HG03520 (cell line): ENCODE data around the gene DTNB.

Source experiments
- ATAC-seq: cut with Tn5 transposase; IDR thresholded peaks from one replicate; pipeline ENCODE4 v1.9.1; 2021; ENCODE audit warnings: mild to moderate bottlenecking, moderate library complexity; ENCODE audit not compliant: unreplicated experiment

Gene DTNB

DNA sequence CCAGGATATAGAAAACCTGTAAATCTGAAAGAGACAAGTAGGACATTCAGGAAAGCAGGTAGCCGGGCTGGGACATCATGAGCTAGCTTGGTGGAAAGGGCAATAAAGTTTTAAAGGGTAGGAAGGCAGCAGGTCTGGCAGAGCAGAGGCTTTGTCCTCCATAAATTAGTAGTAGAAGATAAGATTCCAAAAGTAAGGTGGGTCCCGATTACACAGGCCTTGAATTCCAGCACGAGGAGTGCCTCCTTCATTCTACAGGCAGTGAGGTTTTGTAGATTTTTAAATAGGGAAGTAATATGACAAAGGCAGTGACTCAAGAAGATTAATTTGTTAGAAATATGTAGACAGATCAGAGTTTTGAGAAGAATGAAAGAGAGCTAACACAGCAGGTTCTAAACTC lies 160.7 kb downstream of the DTNB start:
- ATAC-seq = no peak

DNA sequence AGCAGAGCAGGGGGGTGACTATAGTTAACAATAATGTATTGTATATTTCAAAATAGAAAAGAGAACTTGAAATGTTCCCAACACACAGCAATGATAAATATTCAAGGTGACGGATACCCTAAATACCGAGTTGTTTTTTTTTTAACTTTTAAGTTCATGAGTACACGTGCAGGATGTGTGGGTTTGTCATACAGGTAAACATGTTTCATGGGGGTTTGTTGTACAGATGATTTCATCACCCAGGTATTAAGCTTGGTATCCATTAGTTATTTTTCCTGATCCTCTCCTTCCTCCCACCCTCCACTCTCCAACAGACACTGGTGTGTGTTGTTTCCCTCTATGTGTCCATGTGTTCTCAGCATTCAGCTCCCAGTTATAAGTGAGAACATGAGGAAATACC lies 167.2 kb downstream of the DTNB start:
- ATAC-seq = no peak

- no peak for ATAC-seq
Observed at GRCh38 chr2:25505622-25506021, 167.8 kb downstream of the DTNB start.

- ATAC-seq = no peak
Observed at GRCh38 chr2:25505182-25505581, 168.2 kb downstream of the DTNB start.

DNA sequence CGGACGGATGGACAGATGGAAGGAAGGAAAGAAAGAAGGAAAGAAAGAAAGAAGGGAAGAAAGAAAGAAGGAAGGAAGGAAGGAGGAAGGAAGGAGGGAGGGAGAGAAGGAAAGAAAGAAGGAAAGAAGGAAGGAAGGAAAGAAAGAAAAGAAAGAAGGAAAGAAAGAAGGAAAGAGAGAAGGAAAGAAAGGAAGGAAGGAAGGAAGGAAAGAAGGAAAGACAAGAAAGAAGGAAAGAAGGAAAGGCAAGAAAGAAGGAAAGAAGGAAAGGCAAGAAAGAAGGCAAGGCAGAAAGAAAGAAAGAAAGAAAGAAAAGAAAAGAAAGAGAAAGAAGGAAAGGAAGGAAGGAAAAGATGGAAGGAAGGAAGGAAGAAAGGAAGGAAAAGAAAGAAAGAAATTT lies 169.1 kb downstream of the DTNB start:
- ATAC-seq = no peak

DNA sequence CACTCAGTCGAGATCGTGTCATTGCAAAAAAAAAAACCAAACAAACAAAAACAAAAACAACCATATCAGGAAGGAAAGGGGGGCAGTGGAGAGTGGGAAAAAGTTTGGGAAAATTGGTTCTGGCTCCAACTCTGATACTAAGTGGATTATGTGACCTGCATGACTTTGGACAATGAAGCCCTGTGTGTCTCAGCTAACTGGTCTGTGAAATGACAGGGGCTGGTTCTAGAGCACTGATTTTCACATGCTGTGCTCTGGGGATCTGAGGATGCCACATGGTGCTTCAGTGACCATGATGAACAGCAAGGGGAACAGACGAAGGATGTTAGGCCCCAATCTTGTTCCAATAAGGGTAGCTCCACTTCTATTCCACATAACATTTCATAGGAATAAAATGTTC lies 174.2 kb downstream of the DTNB start:
- no peak for ATAC-seq

- ATAC-seq = no peak
Observed at GRCh38 chr2:25497918-25498407, 175.4 kb downstream of the DTNB start.

DNA sequence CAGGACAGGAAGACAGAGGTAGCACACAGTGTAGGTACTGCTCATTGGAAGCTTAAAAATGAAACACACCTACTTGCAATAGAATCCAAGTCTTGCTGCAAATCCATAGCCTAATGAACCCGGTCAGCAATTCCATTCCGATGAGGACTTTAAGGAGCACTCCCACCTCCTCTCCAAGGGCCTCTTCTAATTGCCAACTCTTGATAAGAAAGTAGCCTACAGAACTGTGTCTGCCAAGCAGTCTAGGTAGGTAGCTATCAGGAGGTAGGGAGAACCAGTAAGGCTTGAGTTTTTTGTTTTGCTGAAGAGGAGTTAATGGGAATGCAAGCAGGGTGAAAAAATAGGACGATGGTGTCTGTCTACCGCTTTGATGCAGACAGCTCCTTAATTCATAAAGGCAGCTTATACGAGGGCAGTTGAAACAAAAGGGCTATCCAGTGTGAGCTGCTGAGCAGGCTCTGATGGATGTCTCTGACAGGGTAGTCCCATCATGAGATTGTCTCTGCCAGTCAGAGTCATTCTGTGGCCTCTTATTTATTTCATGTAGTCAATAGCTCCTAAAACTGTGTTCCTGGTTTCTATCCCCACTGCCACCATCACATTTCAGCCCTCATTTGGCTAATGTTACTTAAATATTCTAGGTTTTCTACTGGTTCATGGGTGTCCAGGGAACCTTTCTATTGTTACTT lies 176.0 kb downstream of the DTNB start:
- no peak for ATAC-seq

DNA sequence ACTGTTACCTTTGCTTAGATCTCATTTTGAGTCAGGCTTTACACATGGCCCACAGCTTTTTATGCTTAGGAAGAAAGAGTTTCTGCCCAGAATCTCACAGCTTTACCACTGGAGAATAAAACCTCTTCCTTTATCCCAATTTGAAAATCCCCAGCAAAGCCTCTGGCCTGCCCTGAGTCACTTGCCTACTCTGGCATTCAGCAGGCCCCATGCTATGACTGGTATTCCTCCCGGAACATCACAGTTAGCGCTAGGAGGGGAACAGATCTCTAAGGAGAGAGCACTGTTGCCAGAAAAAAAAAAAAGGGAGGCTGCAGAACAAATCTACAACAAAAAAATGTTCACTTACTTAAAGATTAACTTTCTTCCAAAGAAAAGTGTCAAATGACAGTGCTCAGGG lies 178.8 kb downstream of the DTNB start:
- ATAC-seq = no peak

- no peak for ATAC-seq
Observed at GRCh38 chr2:25493207-25493606, 180.2 kb downstream of the DTNB start.

DNA sequence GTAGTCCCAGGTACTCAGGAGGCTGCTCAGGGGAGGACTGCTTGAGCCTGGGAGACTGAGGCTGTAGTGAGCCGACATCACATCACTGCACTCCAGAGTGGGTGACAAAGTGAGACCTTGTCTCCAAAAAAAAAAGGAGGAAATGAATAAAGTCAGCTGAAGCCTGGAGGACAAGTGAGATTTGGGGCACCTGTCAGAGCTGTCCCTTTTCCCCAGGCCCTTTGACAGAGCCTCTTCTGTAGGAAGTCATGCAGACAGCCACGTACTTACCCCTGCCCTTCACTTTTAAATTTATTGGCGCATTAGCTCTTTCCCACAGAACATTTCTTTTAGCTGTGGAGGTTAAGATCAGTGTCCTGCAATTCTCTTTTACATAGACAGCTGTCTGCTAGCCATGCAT lies 180.7 kb downstream of the DTNB start:
- ATAC-seq = no peak

DNA sequence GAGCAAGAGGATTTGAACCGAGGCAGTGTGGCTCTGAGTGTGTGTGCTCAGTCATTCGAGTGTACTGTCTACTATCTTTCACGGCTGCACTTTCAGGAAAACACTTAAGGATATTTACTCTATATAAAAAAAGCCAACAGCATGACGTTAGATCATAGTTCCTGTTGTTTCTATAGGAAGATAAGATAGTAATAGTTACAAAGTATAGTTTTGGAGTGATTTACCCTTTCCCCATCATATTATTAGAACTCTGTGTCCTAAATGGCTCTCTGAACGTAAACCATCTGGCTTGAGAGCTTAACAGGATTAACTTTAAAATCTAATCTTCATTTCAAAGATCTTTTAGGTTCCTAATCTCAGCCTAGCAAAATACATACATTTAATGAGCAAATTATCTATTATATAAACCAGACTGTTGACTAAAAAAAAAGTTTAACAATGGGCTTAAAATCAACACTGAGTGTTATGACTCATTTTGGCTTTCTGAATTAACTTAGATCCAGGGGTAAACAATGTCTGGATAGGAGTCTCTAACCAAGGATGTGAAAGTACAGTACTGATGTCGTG lies 181.3 kb downstream of the DTNB start:
- no peak for ATAC-seq

DNA sequence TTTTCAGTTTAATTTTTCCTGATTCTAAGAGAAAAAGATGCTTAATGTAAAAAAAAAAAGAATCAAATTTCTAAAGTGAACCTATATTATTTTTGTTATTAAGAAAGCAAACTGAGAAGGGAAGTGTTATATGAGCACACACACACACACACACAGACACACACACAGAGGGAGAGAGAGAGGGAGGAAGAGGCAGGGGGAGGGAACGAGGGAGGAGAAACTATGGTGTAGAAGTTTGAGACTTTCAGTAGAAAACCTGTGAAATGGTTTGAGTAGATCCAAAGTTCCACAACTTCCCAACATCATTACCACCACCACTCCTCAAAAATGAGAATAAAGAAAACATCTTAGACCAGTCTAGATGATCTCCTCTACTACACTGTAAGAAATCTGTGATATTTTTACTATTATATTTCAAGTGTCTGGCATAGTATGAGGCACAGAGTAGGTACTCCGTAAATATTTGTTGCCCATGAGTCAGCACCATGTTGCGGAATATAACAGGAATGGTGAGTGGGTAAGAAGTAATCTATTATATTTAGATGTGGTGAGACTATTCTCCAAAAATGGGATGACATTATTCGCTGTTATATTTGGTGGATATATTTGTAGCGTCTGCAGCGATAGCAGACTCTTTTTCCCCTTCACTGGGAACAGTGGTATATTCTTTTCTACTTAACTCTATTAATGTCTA lies 182.2 kb downstream of the DTNB start:
- no peak for ATAC-seq

GRCh38 chr2:25490217-25490616 lies 183.2 kb downstream of the DTNB start:
- ATAC-seq = no peak

DNA sequence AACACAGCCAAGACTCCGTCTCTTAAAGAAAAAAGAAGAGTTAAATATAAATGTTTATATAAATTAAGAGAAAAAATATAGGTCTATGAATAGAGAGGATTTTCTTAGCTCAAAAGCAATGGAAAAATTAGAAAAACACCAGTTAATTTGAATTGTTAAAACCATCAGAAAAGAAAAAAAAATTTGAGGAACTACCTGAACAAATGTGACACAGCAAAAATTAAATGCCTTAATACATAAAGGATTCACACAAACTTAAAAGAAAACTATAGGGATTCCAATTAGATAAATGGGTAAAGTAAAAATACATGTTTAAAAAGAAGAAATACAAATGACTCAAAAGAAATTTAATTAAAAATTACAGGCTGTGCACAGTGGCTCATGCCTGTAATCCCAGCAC lies 183.7 kb downstream of the DTNB start:
- ATAC-seq = no peak

DNA sequence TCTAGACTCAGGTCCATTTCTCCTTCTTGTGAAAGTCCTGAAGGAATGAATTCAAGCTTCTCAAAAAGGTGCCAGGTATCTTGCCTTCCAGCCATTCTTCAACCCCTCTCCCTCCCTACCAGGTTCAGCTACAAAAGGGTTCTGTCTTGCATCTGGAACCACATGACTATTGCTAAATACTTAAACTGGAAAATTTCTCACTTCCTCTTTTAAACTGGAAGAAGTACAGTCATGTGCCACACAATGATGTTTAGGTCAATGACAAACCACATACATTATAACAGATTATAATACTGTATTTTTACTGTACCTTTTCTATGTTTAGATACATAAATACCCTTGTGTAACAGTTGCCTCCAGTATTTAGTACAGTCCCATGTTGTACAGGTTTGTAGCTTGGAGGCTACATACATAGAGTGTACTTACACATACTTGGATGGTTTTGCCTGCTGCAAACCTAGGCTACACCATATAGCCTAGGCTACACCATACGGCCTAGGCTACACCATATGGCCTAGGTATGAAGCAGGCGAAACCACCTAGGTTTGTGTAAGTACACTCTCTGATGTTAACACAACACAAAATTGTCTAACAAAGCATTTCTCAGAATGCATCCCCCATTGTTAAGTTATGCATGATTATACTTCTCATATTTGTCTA lies 189.6 kb downstream of the DTNB start:
- ATAC-seq = peak; percentile 55

DNA sequence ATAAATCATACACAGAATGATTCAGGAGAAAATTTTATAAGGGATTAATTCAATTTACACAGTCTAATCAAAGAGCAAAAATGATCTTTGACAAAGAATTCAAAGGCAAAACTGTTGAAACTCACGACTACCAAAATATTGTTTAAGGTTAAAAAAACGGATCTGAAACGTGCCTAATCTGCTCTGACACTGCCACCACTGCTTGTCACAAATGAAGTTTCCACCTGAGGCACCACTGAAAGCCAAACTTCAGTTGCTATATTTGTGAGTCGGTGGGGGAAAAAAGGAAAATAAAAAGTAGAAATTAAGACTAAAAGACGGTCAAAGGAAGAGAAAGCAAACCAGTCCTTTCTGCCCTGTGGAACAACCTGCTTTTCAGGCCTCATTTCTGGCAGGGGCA lies 191.0 kb downstream of the DTNB start:
- ATAC-seq = no peak

GRCh38 chr2:25481381-25482300 lies 191.7 kb downstream of the DTNB start:
- no peak for ATAC-seq

GRCh38 chr2:25480561-25480960 lies 192.8 kb downstream of the DTNB start:
- no peak for ATAC-seq

GRCh38 chr2:25479761-25480160 lies 193.6 kb downstream of the DTNB start:
- no peak for ATAC-seq

DNA sequence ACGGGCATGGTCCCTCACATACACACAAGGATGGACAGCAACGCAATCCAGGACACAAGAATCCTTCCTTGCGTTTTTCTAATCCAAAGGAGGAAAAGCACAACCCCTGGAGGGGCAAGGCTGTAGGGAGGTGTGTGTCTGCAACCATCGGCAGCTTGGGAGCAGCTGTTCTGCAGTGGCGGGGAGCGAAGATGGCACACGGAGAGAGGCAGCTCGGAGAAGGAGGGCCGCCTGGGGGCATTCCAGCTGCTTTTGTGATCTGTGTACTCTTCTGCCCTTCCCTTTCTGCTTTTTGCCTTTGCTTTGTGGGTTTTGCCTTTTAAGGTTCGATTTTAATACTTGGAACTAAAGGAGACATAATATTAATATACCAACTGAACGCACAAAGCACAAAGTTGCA lies 194.6 kb downstream of the DTNB start:
- no peak for ATAC-seq
